CD4-positive, alpha-beta T cell treated with Interferon alpha-2 for 1 hour (primary cell): ENCODE measurements around the gene ZNF428.
"Not testable (repeated sequence)": the region's sequence is repeated elsewhere in the genome, so short reads cannot be mapped to it uniquely, and the experiment has no call there.

Source experiments
- DNase-seq, 2 donors: peaks; one replicate each; pipeline ENCODE4 v3.0.0-alpha.2; 2020 to 2022

The ZNF428 gene

GRCh38 chr19:43616306-43616705 is 3.1 kb downstream of the ZNF428 start:
- no peak for DNase-seq

DNA sequence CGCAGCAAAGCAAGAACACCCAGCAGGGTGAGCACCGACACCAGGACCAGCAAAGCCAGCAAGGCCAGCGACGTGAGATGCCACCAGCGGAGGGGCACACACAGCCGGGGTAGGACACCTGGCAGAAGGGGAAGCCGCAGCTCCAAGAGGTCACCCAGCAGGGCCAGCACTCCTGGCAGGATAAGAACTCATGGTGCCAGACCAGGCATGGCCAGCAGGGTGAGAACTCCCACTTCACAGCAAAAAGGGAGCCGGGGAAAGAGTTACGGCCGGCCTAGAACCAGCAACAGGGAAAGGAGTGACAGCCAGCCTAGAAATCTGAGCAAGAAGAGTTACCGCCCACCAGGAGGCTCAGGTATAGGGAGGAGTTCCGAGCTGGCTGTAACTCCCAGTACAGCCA is 7.1 kb downstream of the ZNF428 start:
- DNase-seq: no peak

GRCh38 chr19:43611788-43612187 is 7.6 kb downstream of the ZNF428 start, which contains the start of gene SRRM5:
Gene SRRM5 (plus strand): TSS chr19:43612088. CDS start chr19:43612122, 34 bp downstream.
- no peak for DNase-seq

DNA sequence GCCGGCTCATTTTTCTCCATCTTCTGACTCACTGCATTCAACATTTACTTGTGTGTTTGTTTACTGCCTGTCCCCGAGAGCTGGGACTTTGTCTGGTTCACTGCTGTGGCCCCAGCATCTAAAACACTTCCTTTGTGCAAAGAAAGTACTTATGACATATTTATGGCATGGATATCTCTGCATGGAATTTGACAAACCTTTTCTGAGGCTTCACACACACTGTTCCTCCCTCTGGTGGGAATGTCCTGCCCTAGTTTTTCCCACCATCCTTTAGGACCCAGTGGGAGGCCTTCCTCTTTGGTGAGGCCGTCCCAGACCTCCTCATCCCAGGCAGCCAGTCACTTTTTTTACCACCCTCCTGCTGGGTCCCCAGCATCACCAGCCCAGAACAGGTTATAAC is 8.9 kb downstream of the ZNF428 start:
- DNase-seq: no peak

- DNase-seq: no peak
These were observed 9.6 kb downstream of the ZNF428 start for GRCh38 chr19:43609872-43610271.

- DNase-seq: no peak
These were observed 11.9 kb downstream of the ZNF428 start for GRCh38 chr19:43607238-43608205.

- no peak for DNase-seq
These were observed 12.7 kb downstream of the ZNF428 start for GRCh38 chr19:43606569-43607229.

GRCh38 chr19:43605875-43606568 is 13.4 kb downstream of the ZNF428 start:
- DNase-seq: no peak

- not testable (repeated sequence) for DNase-seq
These were observed 19.1 kb downstream of the ZNF428 start for GRCh38 chr19:43600326-43600725.

DNA sequence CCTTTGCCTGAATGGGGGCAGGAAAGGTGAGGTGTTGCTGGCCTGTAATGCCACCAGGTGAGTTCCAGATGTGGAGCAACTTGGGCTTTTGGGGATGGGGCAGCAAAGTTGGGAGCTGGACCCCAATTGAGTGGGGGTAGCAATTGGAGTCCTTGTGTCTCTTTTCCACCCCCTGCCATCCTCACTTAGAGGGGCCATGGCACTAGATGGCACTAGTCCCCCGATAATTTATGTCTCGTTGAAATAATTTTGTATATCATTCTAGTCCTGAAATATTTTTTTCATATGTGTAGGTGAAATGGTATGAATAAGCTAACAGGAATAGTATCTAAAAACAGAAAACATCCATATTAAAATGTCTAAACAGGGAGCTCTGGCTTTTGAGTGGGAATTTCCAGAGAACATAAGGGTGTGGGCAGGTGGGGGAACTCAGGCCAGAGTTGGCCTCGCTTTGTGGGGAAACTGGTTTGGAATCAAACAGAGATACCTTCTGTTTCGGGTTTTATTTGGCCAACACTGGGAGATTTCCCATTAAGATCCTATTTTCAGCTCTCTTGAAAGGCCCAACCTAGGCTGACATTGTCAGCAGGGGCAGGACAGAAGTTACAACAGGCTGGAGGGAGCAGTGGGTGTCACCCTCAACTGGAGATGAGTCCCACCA is 19.7 kb downstream of the ZNF428 start:
- DNase-seq: no peak

GRCh38 chr19:43598445-43599240 is 20.8 kb downstream of the ZNF428 start:
- DNase-seq: no peak

- DNase-seq: no peak
These were observed 21.6 kb downstream of the ZNF428 start for GRCh38 chr19:43597876-43598275.

DNA sequence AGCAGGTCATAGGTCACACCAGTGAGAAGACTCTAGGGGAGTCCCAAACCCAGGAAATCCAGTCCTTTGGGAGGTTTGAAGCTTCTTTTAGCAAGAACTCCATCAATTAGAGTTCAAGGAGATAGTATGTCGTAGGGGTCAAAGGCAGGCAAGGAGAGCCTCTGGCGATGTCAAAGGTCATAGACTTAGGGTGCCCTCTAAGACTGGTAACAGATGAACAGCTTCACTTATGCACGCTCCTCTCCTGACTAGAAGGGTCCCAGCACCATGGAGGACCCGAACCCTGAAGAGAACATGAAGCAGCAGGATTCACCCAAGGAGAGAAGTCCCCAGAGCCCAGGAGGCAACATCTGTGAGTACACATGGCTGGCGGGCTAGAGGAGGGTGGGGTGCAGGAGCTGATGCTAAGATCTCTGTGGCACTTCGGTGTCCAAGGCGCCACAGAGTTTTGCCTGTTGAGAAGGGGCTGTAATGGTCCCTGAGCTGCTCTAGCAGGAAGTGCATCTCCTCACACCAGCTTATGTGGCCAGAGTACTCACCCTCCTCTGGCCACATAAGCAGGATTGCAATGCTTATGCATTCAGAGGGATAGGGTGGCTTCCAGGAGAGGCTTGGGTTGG is 22.5 kb downstream of the ZNF428 start:
- no peak for DNase-seq

DNA sequence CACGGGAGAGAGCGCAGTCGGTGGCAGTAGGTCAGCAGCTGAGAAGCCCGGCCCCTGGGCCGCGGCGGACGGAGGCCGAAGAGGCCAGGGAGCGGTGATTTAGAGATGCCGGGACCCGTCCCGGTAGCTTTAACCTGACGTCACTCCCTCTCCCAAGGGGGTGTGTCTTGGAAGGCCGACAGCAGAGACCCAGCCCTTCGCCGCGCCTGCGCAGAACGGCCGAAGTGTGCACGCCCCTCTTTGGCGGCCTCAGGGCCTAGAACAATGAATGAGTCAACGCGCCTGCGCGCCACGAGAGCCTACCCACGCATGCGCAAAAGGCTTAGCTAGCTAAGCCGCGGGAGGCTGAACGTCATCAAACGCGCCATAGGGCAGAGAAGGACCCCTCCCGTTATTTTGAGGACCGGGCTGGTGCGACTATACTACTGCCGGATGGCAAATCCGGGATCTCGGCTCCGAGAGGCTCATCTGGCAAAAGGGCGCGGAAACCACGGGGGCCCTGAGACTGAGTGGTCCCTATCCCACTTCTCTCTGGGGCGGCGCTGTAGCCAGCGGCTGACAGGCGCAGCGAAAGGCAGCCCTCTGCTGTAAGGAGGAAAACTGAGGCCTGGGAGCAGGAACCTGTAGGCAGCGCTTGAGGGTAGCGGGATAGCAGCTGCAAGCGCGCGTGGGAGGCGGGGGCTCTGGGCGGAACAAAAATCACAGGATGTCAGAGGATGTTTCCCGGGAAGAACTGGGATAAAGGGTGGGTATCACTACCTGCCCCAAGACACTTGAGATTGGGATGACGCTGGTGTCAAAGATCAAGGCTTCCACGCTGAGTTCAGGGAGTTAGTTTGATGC is 23.2 kb downstream of the ZNF428 start, which contains the start of the genes IRGQ and ZNF576:
Gene IRGQ, minus strand, starts transcription at position 136 of the 843 bp plus-strand sequence. CDS start 796 bp downstream, outside the sequence.
Gene ZNF576, plus strand, starts transcription at position 597 of the 843 bp plus-strand sequence. CDS start 514 bp downstream, outside the sequence.
- DNase-seq: peak; percentile 100

DNA sequence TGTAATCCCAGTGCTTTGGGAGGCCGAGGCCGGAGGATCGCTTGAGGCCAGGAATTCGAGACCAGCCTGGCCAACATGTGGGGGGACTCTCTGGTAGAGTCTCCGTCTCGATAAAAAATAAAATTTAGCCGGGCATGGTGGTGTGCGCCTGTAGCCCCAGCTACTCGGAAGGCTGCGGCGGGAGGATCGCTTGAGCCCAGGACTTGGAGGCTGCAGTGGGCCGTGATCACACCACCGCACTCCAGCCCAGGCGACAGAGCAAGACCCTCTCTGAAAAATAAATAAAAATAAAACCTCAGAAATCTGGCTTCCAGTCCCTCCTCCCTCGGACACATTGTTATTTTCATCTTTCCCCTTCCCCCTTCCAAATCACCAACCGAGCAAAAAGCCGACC is 23.8 kb downstream of the ZNF428 start:
- no peak for DNase-seq

GRCh38 chr19:43594710-43595604 is 24.5 kb downstream of the ZNF428 start:
- peak; percentile 77 to 81 for DNase-seq

DNA sequence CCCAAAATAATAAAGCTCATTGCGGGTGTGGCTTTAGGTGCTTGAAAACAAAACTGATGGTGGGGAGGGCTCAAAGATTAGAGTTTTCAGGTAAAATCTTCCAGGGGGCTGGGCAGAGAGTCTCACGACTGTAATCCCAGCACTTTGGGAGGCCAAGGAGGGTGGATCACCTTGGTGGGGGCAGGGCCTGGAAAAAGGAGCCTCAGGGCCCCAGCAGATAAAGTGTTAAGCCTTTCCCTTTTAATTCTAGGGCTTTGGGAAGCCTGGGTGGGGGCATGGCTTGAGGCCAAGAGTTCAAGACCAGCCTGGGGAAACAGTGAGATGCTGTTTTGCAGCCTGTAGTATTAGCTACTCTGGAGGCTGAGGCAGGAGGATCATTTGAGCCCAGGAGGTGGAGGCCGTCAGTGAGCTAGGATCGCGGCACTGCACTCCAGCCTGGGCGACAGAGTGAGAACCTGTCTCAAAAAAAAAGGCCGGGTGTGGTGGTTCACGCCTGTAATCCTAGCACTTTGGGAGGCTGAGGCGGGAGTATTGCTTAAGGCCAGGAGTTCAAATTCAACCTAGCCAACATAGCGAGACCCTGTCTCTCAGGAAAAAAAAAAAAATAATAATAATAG is 25.2 kb downstream of the ZNF428 start:
- DNase-seq: no peak

DNA sequence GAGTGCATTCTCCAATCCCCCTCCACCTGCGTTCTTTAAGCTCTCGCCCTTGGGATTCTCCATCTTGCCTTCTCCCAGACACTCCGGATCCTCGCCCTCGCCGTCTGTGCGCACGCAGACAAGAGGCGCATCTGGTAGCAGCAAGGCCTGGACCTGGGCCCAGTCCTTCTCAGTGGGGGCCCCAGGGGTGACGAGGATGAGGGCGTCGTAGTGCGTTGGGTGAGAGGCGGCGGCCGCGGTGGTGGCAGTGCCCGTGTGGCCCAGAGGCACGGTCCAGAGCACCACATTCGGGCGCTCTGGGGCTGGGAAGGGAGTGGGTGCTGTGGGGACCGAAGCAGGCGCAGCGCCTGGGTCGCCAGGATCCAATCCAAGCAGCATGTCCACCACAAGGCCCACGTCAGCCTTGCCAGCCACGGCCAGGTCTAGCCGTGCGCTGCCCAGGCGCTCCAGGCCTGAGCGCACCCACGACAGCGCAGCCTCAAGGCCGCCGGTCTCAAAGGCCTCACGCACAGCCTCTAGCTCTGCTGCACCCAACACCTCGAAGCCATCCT is 26.6 kb downstream of the ZNF428 start:
- no peak for DNase-seq
